Adrenal gland (tissue), 5 donors: Measurements from ENCODE around the gene SNCB.

ENCODE experiments used
- POLR2A ChIP-seq, 2 donors: fragments of 450-650 bp; IDR thresholded peaks; one replicate each; pipeline ENCODE4 v1.6.1; 2017; ENCODE audit warnings: antibody characterized with exemption in 2 of 2, mild to moderate bottlenecking in 2 of 2, moderate library complexity in 1 of 2
- TF ChIP-seq, protein P1 (sequence below), 6 experiments: fragments of 450-650 bp in 4 of 6; fragments of 200-600 bp in 2 of 6; sonication (generic) in 1 of 6; IDR thresholded peaks; 1 replicate in 5 of 6; 2 replicates in 1 of 6; pipeline versions ENCODE4 v1.5.1 to v1.8.0; 2016 to 2021; ENCODE audit warnings: antibody characterized with exemption in 6 of 6, mild to moderate bottlenecking in 2 of 6, moderate library complexity in 1 of 6
- donor health status: DM: no; HTN: no; CAD: no.

DNA sequence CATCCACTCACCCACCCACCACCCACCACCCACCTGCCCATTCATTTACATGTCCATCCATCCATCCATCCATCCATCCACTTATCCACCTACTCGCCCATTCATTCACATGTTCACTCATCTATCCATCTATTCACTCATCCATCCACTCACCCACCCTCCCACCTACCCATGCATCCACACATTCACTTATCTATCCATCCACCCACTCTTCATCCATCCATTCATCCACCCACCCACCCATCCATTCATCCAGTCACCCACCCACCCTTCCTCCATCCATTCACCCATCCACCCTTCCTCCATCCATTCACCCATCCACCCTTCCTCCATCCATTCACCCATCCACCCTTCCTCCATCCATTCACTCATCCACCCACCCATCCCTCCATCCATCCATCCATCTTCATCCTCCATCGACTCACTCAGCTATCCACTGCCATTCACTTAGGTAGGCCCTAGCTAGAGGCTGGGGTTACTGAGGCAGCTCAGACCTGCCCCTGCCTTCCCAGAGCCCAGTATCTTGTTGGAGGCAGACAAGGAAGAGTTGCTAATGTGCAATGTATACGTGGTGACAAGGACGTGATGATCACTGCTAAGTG is 29.6 kb upstream of the SNCB start:
- TF ChIP-seq, protein P1, sequence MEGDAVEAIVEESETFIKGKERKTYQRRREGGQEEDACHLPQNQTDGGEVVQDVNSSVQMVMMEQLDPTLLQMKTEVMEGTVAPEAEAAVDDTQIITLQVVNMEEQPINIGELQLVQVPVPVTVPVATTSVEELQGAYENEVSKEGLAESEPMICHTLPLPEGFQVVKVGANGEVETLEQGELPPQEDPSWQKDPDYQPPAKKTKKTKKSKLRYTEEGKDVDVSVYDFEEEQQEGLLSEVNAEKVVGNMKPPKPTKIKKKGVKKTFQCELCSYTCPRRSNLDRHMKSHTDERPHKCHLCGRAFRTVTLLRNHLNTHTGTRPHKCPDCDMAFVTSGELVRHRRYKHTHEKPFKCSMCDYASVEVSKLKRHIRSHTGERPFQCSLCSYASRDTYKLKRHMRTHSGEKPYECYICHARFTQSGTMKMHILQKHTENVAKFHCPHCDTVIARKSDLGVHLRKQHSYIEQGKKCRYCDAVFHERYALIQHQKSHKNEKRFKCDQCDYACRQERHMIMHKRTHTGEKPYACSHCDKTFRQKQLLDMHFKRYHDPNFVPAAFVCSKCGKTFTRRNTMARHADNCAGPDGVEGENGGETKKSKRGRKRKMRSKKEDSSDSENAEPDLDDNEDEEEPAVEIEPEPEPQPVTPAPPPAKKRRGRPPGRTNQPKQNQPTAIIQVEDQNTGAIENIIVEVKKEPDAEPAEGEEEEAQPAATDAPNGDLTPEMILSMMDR (IDR thresholded peaks at IDR 0.05): no peak
- no peak for TF ChIP-seq POLR2A (IDR thresholded peaks at IDR 0.05)
